ENCODE data around the gene AGAP1. TPM values are rescaled to one million over a fixed set of nuclear protein-coding genes. Genes with fewer than 3 reads are reported as not detected.
"Not testable (repeated sequence)": the region's sequence is repeated elsewhere in the genome, so short reads cannot be mapped to it uniquely, and the experiment has no call there.

Gene AGAP1
- total and polyA plus RNA-seq, 10 donors = 1.1 to 26.6 (median 11.3) TPM

DNA sequence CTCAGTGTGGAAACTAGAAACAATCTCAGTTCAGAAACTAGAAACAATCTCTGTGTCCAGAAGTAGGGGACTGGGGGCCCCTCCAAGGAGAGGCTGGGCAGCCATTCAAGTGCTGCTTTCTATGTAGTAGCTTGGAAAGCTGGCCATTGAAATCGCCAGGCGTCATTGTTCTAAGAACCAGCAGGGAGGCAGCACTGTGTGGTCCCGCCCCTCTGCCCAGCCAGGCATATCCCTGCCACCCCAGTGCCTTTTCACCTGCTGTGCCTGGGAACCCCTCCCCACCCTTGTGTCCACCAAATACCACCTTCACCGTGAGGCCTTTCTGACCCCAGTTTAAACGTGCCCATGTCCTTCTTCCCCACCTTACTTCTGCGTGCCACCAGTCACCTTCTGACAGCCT, 452.7 kb downstream of the AGAP1 start:
- Histone ChIP-seq H3K36me3 (no peaks in the 10 kb centered on the region), H3K27ac (no peak overlapping the region), H3K27me3 (replicated peaks in 1 of 7) (peaks cover 0 to 5% (median 0%) of the 10 kb centered on the region in 7 donors), H3K4me1 (peaks cover 0 to 7% (median 0%) of the 10 kb centered on the region in 6 donors), H3K9me3 (no peaks in the 10 kb centered on the region), H3K4me3 (no peak overlapping the region)
- intact Hi-C loops (cut with DNase I; ENCODE audit: low total_unique reads) = no loop called here
- no peak for TF ChIP-seq POLR2A (IDR thresholded peaks at IDR 0.05)
- TF ChIP-seq POLR2AphosphoS5 (IDR thresholded peaks at IDR 0.05) = no peak
- TF ChIP-seq, protein P1, sequence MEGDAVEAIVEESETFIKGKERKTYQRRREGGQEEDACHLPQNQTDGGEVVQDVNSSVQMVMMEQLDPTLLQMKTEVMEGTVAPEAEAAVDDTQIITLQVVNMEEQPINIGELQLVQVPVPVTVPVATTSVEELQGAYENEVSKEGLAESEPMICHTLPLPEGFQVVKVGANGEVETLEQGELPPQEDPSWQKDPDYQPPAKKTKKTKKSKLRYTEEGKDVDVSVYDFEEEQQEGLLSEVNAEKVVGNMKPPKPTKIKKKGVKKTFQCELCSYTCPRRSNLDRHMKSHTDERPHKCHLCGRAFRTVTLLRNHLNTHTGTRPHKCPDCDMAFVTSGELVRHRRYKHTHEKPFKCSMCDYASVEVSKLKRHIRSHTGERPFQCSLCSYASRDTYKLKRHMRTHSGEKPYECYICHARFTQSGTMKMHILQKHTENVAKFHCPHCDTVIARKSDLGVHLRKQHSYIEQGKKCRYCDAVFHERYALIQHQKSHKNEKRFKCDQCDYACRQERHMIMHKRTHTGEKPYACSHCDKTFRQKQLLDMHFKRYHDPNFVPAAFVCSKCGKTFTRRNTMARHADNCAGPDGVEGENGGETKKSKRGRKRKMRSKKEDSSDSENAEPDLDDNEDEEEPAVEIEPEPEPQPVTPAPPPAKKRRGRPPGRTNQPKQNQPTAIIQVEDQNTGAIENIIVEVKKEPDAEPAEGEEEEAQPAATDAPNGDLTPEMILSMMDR (IDR thresholded peaks at IDR 0.05 in 8 of 11, conservative IDR thresholded peaks at IDR 0.05 in 3 of 11) = no peak
- peak; percentile 61 for DNase-seq
- WGBS, 5 donors = 79 to 94% (median 93%) methylated on average over 6 of the region's 6 CpGs

DNA sequence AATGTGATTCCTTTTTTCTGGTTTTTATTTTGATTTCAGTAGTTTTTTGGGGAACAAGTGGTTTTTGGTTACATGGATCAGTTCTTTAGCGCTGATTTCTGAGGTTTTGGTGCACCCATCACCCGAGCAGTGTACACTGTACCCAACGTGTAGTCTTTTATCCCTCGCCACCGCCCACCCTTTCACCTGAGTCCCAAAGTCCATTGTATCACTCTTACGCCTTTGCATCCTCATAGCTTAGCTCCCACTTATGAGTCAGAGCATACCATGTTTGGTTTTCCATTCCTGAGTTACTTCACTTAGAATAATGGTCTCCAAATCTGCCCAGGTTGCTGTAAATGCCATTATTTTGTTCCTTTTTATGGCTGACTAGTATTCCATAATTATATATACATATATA, 453.2 kb downstream of the AGAP1 start:
- H3K9me3 ChIP-seq; intact Hi-C loops (cut with DNase I; ENCODE audit: low total_unique reads); DNase-seq; H3K36me3 ChIP-seq; H3K4me3 ChIP-seq; H3K4me1 ChIP-seq; H3K27me3 ChIP-seq (replicated peaks in 1 of 7); H3K27ac ChIP-seq: not testable (repeated sequence)
- 72 to 85% (median 75%) methylated on average over 6 of the region's 6 CpGs for WGBS, 5 donors

DNA sequence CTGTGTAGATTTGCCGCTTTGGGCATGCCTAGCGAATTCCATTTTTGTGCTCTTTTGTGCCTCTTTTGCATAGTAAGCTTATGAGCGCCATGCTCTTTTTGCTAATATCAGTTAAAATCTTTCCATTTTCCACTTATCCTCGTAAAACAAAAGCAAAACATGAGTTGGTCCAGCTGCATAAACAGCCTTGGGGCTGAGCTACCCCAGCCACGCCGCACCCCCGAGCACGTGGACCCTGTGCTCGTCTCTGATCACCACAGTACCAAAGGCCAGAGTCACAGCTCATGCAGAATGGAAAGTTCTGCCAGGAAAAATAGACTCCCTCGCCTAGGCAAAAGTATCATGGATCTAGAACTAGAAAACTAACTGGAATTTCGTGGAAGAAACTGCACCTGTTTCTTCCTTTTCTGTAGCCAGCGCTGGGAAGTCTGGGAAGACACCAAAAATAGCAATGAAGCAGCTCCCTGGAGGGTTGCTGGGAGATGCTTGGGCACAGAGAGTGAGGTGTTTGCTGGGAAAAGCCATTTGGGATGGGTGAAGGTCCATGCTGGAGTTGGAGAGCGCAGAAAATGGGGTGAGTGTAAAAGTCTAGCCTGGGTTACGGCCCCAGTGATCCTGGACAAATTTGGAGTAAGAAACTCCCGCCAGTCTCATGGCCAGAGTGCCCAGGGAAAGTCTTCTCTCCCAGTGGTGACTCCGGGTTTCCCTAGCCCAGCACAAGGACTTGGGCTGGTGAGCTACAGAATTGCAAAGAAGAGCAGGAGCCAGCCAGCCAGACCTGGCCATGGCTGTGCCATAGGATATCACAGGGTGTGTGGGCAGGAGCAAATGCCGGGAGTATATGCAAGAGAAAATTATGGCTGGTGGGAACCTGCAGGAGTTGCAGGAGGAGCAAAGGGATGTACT, 456.0 kb downstream of the AGAP1 start:
- intact Hi-C loops (cut with DNase I; ENCODE audit: low total_unique reads) = no loop called here
- H3K9me3 ChIP-seq = no peaks in the 10 kb centered on the region
- WGBS, 5 donors = 82 to 89% (median 88%) methylated on average over 17 of the region's 17 CpGs
- no peak overlapping the region for H3K4me3 ChIP-seq
- H3K27me3 ChIP-seq (replicated peaks in 1 of 7) = peaks cover 0 to 5% (median 0%) of the 10 kb centered on the region in 7 donors
- H3K27ac ChIP-seq = no peak overlapping the region
- TF ChIP-seq POLR2A (IDR thresholded peaks at IDR 0.05) (no peak), POLR2AphosphoS5 (IDR thresholded peaks at IDR 0.05) (no peak)
- TF ChIP-seq, protein P1 (IDR thresholded peaks at IDR 0.05 in 8 of 11, conservative IDR thresholded peaks at IDR 0.05 in 3 of 11) = no peak
- peak; percentile 54 for DNase-seq
- peaks cover 0 to 7% (median 0%) of the 10 kb centered on the region in 6 donors for H3K4me1 ChIP-seq
- no peaks in the 10 kb centered on the region for H3K36me3 ChIP-seq

DNA sequence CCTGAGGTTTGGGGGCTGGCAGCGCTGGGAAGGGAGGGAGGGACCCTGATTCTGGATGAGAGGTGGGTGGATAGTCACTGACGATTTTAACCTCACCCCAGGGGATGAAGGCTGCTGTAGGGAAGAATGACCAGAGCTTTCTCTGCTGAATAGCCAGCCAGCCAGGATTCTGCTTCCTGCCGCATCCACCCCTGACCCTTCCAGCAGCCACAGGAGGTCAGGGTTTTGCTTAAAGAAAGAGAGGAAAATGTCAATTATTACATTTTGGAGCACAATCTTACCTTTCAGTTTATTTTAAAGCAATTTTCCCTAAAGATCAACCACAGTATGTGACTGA, 456.6 kb downstream of the AGAP1 start:
- H3K27me3 ChIP-seq (replicated peaks in 1 of 7) = peaks cover 0 to 5% (median 0%) of the 10 kb centered on the region in 7 donors
- 48 to 66% (median 55%) methylated on average over 3 of the region's 3 CpGs for WGBS, 5 donors
- TF ChIP-seq, protein P1 (IDR thresholded peaks at IDR 0.05 in 8 of 11, conservative IDR thresholded peaks at IDR 0.05 in 3 of 11) = no peak
- TF ChIP-seq POLR2AphosphoS5 (IDR thresholded peaks at IDR 0.05) = no peak
- no peak for TF ChIP-seq POLR2A (IDR thresholded peaks at IDR 0.05)
- H3K4me1 ChIP-seq = peaks cover 0 to 7% (median 0%) of the 10 kb centered on the region in 6 donors
- no peaks in the 10 kb centered on the region for H3K9me3 ChIP-seq
- H3K4me3 ChIP-seq = no peak overlapping the region
- peak; percentile 10 for DNase-seq
- H3K36me3 ChIP-seq = no peaks in the 10 kb centered on the region
- intact Hi-C loops (cut with DNase I; ENCODE audit: low total_unique reads) = no loop called here
- H3K27ac ChIP-seq = no peak overlapping the region

Data from spleen (tissue), 11 donors.